Measurements from ENCODE around the gene FHIT.

GRCh38 chr3:60056404-60056803 is 1194.8 kb downstream of the FHIT start:
- no peak for TF ChIP-seq POLR2A (IDR thresholded peaks at IDR 0.05; ENCODE audit: low read depth, low read length)
- TF ChIP-seq, protein P1, sequence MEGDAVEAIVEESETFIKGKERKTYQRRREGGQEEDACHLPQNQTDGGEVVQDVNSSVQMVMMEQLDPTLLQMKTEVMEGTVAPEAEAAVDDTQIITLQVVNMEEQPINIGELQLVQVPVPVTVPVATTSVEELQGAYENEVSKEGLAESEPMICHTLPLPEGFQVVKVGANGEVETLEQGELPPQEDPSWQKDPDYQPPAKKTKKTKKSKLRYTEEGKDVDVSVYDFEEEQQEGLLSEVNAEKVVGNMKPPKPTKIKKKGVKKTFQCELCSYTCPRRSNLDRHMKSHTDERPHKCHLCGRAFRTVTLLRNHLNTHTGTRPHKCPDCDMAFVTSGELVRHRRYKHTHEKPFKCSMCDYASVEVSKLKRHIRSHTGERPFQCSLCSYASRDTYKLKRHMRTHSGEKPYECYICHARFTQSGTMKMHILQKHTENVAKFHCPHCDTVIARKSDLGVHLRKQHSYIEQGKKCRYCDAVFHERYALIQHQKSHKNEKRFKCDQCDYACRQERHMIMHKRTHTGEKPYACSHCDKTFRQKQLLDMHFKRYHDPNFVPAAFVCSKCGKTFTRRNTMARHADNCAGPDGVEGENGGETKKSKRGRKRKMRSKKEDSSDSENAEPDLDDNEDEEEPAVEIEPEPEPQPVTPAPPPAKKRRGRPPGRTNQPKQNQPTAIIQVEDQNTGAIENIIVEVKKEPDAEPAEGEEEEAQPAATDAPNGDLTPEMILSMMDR (conservative IDR thresholded peaks at IDR 0.05; ENCODE audit: low read depth, low read length) = no peak
- TF ChIP-seq USF2 (IDR thresholded peaks at IDR 0.05; ENCODE audit: low read depth, low read length) = no peak
- TF ChIP-seq MAZ (IDR thresholded peaks at IDR 0.05; ENCODE audit: borderline replicate concordance, low read depth, low read length) = no peak
- TF ChIP-seq CEBPB (IDR thresholded peaks at IDR 0.05; ENCODE audit: low read depth, low read length) = no peak
- TF ChIP-seq RCOR1 (IDR thresholded peaks at IDR 0.05; ENCODE audit: insufficient replicate concordance, low read length) = no peak
